ENCODE results near the gene SWAP70. TPM values are rescaled to one million over a fixed set of nuclear protein-coding genes. Genes with fewer than 3 reads are reported as not detected.

SWAP70 gene
- total RNA-seq, 1 donor from 2014 or later = 15.2 TPM

DNA sequence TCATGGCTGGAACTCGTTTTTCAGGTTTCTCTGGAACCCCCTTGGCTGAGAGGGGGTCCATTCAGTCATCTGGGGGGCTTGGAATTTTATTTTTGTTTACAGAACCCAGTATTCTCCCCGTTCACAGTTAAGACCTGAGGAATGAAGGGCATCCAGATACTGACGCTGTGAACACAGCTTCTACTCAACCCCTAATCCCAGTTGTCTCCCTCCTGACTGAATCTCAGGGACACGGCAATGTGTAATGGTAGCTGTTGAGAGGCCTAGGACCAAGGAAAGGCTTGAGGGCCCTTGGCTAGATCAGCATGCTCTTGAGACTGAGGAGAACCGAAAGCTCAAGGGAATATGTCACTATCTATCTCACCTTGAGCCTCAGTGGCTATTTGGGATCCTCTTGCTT is 113.6 kb downstream of the SWAP70 start:
- DNase-seq (ENCODE audit: low read depth) = no peak
- TF ChIP-seq, protein P1, sequence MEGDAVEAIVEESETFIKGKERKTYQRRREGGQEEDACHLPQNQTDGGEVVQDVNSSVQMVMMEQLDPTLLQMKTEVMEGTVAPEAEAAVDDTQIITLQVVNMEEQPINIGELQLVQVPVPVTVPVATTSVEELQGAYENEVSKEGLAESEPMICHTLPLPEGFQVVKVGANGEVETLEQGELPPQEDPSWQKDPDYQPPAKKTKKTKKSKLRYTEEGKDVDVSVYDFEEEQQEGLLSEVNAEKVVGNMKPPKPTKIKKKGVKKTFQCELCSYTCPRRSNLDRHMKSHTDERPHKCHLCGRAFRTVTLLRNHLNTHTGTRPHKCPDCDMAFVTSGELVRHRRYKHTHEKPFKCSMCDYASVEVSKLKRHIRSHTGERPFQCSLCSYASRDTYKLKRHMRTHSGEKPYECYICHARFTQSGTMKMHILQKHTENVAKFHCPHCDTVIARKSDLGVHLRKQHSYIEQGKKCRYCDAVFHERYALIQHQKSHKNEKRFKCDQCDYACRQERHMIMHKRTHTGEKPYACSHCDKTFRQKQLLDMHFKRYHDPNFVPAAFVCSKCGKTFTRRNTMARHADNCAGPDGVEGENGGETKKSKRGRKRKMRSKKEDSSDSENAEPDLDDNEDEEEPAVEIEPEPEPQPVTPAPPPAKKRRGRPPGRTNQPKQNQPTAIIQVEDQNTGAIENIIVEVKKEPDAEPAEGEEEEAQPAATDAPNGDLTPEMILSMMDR (conservative IDR thresholded peaks at IDR 0.05; ENCODE audit: low read depth, low read length) = no peak
- H3K4me3 ChIP-seq (ENCODE audit: low read depth, low read length) = no peak overlapping the region

DNA sequence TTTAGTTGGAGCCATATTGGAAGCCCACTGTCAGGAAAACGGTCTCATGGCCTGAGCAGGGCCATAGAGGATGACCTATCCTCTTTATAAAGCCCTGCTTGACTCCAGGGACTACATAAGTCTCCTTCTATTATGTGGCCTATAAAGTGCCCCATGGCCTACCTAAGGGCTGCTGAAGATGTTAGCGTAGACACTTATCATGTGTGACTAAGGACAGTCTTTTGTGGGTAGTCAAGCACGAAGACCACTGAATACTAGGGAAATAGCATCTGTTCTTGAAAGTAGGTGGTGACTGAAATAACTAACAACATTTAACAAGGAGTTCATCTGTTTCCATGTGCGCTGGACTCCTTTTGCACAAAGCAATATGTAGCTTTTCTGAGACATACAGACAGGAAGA is 117.1 kb downstream of the SWAP70 start:
- DNase-seq (ENCODE audit: low read depth) = no peak
- no peak overlapping the region for H3K4me3 ChIP-seq (ENCODE audit: low read depth, low read length)
- TF ChIP-seq, protein P1 (conservative IDR thresholded peaks at IDR 0.05; ENCODE audit: low read depth, low read length) = no peak

DNA sequence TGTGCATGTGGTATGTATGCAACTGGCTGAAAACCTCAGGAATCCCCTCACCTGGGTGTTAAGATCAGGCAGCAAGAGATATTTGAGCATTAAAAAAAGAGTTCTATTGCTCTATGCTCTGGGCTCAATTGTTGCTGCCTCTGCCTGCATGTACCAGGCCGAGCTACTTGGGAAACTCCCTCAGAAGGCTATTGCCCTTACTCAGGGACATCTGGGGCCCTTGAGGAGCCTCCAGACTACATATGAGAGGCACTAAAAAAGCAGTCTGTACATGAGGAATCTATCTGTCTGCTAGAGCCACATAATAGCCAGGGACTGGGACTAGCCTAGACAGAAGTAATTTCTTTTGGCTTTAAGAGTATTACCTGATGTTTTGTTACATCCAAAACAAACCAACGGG is 120.1 kb downstream of the SWAP70 start:
- DNase-seq (ENCODE audit: low read depth) = no peak
- no peak overlapping the region for H3K4me3 ChIP-seq (ENCODE audit: low read depth, low read length)
- TF ChIP-seq, protein P1 (conservative IDR thresholded peaks at IDR 0.05; ENCODE audit: low read depth, low read length) = no peak

DNA sequence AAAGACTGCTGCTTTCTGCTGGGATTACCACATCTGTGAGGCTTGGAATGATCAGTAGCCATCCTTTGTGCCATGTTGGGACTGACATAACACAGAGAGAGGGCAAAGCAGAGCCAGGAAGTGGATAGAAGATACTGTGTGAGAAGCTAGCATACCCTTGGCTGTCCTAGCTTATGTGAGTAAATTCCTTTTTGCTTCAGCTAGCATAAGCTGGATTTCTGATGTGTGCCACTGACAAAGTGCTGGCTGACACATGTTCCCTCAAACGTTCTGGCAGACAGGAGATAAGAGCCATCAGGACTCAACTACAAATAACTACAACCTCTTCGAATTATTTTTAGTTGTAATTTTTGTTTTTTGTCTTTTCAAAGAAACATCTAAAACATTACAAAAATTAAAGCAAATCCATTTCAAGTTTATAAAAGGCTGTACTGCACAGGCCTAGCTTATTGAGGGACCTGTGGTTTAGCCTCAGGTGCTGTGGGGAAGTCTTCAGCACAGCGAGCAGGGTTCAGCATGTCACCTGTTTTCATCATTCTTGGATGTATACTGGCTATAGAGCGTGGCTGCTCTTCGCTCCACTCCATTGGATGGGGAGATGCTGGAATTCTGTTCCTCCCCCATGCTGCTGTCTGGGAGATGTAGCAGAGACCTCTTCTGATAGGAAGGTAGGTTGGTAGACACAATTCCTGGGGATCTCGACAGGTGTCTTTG is 120.9 kb downstream of the SWAP70 start:
- DNase-seq (ENCODE audit: low read depth) = no peak
- no peak overlapping the region for H3K4me3 ChIP-seq (ENCODE audit: low read depth, low read length)
- TF ChIP-seq, protein P1 (conservative IDR thresholded peaks at IDR 0.05; ENCODE audit: low read depth, low read length) = no peak

DNA sequence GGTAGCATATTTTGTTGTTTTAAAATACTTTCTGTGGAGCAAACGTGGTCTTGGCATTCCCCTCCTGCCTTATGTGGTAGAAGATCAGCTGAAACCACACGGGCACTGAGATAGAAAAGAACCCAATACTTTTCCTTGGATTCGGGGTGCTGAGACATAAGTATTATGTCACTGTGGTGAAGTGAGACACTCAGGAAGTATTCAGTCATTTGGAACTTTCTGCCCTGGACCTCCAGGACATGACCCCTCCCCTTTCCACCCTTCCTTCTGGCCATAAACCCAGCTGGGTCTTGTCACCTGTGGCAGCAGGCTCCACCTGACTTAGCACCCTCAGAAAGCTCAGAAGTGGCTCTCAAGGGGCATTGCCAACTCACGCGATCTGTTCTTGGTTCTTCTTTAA is 123.4 kb downstream of the SWAP70 start:
- TF ChIP-seq, protein P1 (conservative IDR thresholded peaks at IDR 0.05; ENCODE audit: low read depth, low read length) = no peak
- DNase-seq (ENCODE audit: low read depth) = no peak
- H3K4me3 ChIP-seq (ENCODE audit: low read depth, low read length) = no peak overlapping the region

DNA sequence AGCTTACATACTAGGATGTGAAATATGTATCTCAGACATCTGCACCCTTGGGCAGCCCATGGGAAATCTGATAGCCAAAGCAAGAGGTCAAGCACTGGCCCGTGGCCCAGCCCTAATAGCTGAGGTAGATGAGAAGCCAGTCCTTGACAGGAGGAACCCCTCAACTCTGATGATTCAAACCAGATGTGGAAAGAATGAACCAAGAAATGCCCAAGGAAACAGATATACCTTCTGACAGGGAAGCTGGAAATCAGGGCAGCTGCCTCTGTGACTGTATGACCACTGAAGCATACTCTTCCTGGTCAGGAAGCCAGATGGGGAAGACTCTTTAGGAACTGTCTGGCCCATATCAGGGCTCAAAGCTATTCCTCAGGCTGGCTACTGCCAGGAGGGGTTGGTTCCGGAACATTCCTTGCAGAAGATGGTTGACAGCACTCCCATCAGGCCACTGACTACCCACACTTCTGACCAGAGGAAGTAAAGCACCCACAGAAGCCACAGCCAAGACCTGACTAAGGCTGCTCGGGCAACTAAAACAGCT is 124.2 kb downstream of the SWAP70 start:
- peak; percentile 42 for DNase-seq (ENCODE audit: low read depth)

More for the DNA sequence above, 124.2 kb downstream of the SWAP70 start:
- TF ChIP-seq, protein P1 (conservative IDR thresholded peaks at IDR 0.05; ENCODE audit: low read depth, low read length) = no peak
- H3K4me3 ChIP-seq (ENCODE audit: low read depth, low read length) = no peak overlapping the region
